ENCODE measurements around the gene SSTR5. TPM values are rescaled to one million over a fixed set of nuclear protein-coding genes. Genes with fewer than 3 reads are reported as not detected.

Gene SSTR5
- total RNA-seq, 1 experiment from 2014 or later = 0.21 TPM

DNA sequence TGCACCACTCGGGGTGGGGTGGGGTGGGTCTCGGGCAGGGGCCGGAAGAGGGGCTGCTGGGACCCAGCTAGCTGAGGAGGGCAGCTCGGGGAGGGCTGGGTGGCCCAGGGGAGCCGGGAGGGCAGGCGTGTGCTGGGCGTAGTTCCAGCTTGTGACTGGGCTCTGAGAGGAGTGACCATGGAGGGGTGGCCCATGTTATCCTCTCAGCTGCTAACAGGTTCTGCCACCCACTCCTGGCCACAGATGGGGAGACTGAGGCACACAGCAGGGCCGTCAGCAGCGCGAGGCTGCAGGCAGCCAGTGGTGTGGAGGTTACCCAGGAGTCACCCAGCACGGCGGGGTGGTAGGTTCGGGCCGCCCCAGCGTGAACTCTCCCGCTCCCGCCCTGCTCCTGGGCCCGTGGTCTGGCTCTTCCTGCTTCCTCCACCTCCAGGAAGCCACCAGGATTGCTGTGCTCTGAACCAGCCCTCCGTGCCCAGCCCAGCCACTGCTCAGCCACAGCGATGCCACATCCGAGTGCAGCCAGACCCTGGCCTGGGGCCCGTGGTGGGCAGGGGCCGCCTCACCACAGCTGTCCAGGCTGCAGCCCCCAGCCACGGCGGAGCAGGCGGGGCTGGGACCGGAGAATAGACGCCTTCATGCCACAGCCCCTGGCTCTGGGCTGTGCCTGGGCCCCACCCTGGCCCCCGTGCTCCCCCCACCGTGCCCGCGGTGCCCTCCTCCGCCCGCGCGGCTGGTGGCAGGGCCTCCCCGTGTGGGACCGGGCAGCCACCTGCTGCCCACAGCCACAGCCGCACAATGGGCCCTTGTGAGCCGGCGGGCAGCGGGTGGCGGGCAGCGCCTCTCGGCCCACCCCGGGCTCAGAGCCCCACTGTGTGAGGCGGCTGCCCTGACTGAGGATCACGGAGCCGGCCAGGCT lies 26.3 kb upstream of the SSTR5 start:
- DNase-seq = no peak
- Histone ChIP-seq H3K4me3 (ENCODE audit: insufficient read depth, low read depth, low read length) (no peak overlapping the region), H3K36me3 (replicated peaks; ENCODE audit: control insufficient read depth, insufficient read depth, low read length) (no peaks in the 10 kb centered on the region), H3K27me3 (ENCODE audit: control insufficient read depth, insufficient read depth, low read length) (no peaks in the 10 kb centered on the region)

DNA sequence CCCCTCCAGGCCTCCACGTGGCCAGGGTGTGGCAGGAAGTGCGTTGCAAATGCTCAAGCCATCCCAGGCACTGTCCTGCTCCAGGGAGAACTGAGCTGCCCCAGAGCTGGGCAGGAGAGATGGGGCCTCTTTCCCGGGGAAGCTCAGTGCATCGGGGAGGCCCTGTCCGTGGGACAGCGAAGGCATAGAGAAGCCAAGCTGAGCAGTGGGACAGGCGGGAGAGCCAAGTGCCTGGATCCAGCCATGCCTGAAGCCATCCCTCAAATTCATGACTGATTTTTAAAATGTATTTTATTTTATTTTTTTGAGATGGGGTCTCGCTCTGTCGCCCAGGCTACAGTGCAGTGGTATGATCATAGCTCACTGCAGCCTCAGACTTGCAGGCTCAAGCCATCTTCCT lies 25.4 kb upstream of the SSTR5 start:
- DNase-seq = no peak
- Histone ChIP-seq H3K27me3 (ENCODE audit: control insufficient read depth, insufficient read depth, low read length) (no peaks in the 10 kb centered on the region), H3K4me3 (ENCODE audit: insufficient read depth, low read depth, low read length) (no peak overlapping the region), H3K36me3 (replicated peaks; ENCODE audit: control insufficient read depth, insufficient read depth, low read length) (no peaks in the 10 kb centered on the region)

- H3K36me3 ChIP-seq (replicated peaks; ENCODE audit: control insufficient read depth, insufficient read depth, low read length) = no peaks in the 10 kb centered on the region
- no peak overlapping the region for H3K4me3 ChIP-seq (ENCODE audit: insufficient read depth, low read depth, low read length)
- DNase-seq = no peak
- no peaks in the 10 kb centered on the region for H3K27me3 ChIP-seq (ENCODE audit: control insufficient read depth, insufficient read depth, low read length)
Measured at GRCh38 chr16:1047801-1048200, 24.7 kb upstream of the SSTR5 start.

GRCh38 chr16:1048442-1049112 lies 24.0 kb upstream of the SSTR5 start:
- DNase-seq = peak; percentile 99
- no peaks in the 10 kb centered on the region for H3K36me3 ChIP-seq (replicated peaks; ENCODE audit: control insufficient read depth, insufficient read depth, low read length)
- no peak overlapping the region for H3K4me3 ChIP-seq (ENCODE audit: insufficient read depth, low read depth, low read length)
- H3K27me3 ChIP-seq (ENCODE audit: control insufficient read depth, insufficient read depth, low read length) = no peaks in the 10 kb centered on the region

DNA sequence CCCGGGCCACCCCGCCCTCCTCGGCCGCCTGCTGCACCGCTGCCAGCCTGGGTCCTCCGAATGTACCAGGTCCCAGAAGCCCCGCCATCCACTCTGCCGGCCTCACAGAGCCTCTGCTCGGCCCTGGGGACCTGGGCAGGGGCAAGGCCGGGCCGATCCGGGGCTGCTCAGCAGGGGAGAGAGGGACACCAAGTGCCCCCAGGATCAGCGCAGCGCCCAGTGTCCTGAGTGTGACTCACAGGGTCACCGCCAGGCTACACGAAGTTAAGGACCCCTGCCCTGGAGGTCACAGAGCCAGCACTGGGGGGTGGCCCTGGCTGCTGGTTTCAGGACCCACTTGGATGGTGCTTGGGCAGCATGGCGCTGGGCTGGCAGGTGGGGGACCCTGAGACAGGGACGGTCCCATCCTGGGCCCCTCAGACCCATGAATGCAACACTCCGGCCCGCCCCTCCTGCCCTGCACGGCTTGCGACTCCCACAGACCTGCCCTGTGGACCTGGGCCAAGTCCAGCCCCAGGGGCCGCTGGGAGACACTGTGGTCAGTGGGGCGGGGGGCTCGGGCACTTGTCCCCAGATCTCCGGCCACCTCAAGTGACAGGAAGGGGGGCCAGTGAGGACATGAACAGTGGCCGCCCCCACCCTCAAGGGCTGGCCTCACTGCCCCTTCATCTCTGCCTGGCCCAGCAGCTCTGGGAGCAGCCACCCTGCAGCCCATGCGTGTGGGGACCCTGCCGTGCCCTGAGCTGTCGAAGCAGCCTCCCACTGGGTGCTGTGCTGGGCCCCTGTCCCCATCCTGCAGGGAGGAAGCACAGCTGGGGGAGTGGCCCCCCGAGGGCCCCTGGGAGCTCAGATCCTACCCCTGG lies 23.2 kb upstream of the SSTR5 start:
- H3K4me3 ChIP-seq (ENCODE audit: insufficient read depth, low read depth, low read length) = no peak overlapping the region
- H3K27me3 ChIP-seq (ENCODE audit: control insufficient read depth, insufficient read depth, low read length) = no peaks in the 10 kb centered on the region
- H3K36me3 ChIP-seq (replicated peaks; ENCODE audit: control insufficient read depth, insufficient read depth, low read length) = no peaks in the 10 kb centered on the region
- no peak for DNase-seq

DNA sequence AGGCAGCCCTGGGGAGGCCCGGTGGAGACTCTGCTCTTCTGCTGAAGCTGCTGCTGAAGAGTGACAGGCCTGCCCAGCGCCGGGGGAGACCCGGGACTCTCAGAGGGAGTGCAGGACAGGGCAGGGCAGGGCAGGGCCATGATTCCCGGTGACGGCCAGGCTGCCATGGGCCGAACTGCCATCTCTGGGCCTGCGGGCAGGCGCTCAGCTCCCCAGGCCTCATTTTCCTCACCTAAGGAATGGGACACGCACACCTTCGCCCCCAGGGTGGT lies 22.6 kb upstream of the SSTR5 start:
- Histone ChIP-seq H3K4me3 (ENCODE audit: insufficient read depth, low read depth, low read length) (no peak overlapping the region), H3K27me3 (ENCODE audit: control insufficient read depth, insufficient read depth, low read length) (no peaks in the 10 kb centered on the region), H3K36me3 (replicated peaks; ENCODE audit: control insufficient read depth, insufficient read depth, low read length) (no peaks in the 10 kb centered on the region)
- no peak for DNase-seq

DNA sequence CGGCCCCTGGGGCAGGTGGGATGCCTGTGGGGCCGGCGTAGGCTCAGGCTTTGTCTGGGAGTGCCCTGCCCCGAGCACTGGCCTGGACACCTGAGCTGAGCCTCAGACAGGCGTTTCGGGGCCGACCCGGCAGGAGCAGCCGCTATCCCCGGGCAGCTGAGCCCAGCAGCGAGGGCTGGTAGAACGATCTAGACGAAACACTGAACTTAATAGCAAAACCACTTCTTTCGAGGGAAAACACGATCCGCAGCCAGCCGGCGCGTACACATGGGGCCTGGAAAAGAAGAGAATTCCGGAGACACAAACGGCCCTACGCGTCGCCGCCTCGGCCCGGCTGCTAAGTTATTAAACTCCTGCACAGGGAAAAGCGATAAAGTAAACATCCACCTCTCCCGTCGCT lies 22.0 kb upstream of the SSTR5 start:
- H3K4me3 ChIP-seq (ENCODE audit: insufficient read depth, low read depth, low read length) = no peak overlapping the region
- no peaks in the 10 kb centered on the region for H3K27me3 ChIP-seq (ENCODE audit: control insufficient read depth, insufficient read depth, low read length)
- no peak for DNase-seq
- H3K36me3 ChIP-seq (replicated peaks; ENCODE audit: control insufficient read depth, insufficient read depth, low read length) = no peaks in the 10 kb centered on the region

DNA sequence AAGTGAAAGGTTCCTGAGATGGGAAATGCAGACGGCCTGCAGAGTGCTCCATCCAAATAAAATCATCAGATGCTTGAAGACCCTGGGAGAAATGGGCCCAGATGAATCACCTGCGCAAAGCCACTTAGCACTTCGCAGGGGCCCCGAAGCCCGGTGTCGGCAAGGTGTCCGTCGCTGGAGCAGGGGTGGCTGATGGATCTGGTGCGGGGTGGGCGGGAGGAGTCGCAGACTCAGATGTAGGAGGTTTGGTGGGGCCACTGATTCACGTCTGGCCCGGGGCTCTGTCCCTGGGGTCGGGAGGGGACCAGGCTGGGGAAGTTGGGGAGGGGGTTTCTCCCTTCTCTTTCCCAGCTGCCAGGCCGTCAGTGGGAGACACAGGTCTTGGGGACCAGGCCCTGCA lies 21.6 kb upstream of the SSTR5 start:
- no peak overlapping the region for H3K4me3 ChIP-seq (ENCODE audit: insufficient read depth, low read depth, low read length)
- DNase-seq = no peak
- H3K36me3 ChIP-seq (replicated peaks; ENCODE audit: control insufficient read depth, insufficient read depth, low read length) = no peaks in the 10 kb centered on the region
- no peaks in the 10 kb centered on the region for H3K27me3 ChIP-seq (ENCODE audit: control insufficient read depth, insufficient read depth, low read length)

GRCh38 chr16:1051446-1051845 lies 21.1 kb upstream of the SSTR5 start:
- no peak overlapping the region for H3K4me3 ChIP-seq (ENCODE audit: insufficient read depth, low read depth, low read length)
- no peaks in the 10 kb centered on the region for H3K27me3 ChIP-seq (ENCODE audit: control insufficient read depth, insufficient read depth, low read length)
- H3K36me3 ChIP-seq (replicated peaks; ENCODE audit: control insufficient read depth, insufficient read depth, low read length) = no peaks in the 10 kb centered on the region
- DNase-seq = no peak

GRCh38 chr16:1052721-1053120 lies 19.8 kb upstream of the SSTR5 start:
- H3K4me3 ChIP-seq (ENCODE audit: insufficient read depth, low read depth, low read length) = no peak overlapping the region
- DNase-seq = no peak
- no peaks in the 10 kb centered on the region for H3K27me3 ChIP-seq (ENCODE audit: control insufficient read depth, insufficient read depth, low read length)
- H3K36me3 ChIP-seq (replicated peaks; ENCODE audit: control insufficient read depth, insufficient read depth, low read length) = no peaks in the 10 kb centered on the region

GRCh38 chr16:1053121-1053521 lies 19.4 kb upstream of the SSTR5 start:
- H3K36me3 ChIP-seq (replicated peaks; ENCODE audit: control insufficient read depth, insufficient read depth, low read length) = no peaks in the 10 kb centered on the region
- H3K27me3 ChIP-seq (ENCODE audit: control insufficient read depth, insufficient read depth, low read length) = no peaks in the 10 kb centered on the region
- H3K4me3 ChIP-seq (ENCODE audit: insufficient read depth, low read depth, low read length) = no peak overlapping the region
- DNase-seq = no peak

- Histone ChIP-seq H3K4me3 (ENCODE audit: insufficient read depth, low read depth, low read length) (no peak overlapping the region), H3K36me3 (replicated peaks; ENCODE audit: control insufficient read depth, insufficient read depth, low read length) (no peaks in the 10 kb centered on the region), H3K27me3 (ENCODE audit: control insufficient read depth, insufficient read depth, low read length) (no peaks in the 10 kb centered on the region)
- DNase-seq = no peak
Measured at GRCh38 chr16:1053700-1054368, 18.7 kb upstream of the SSTR5 start.

GRCh38 chr16:1054660-1055556 lies 17.6 kb upstream of the SSTR5 start:
- Histone ChIP-seq H3K27me3 (ENCODE audit: control insufficient read depth, insufficient read depth, low read length) (no peaks in the 10 kb centered on the region), H3K4me3 (ENCODE audit: insufficient read depth, low read depth, low read length) (no peak overlapping the region), H3K36me3 (replicated peaks; ENCODE audit: control insufficient read depth, insufficient read depth, low read length) (no peaks in the 10 kb centered on the region)
- DNase-seq = peak; percentile 98

- DNase-seq = no peak
- no peaks in the 10 kb centered on the region for H3K36me3 ChIP-seq (replicated peaks; ENCODE audit: control insufficient read depth, insufficient read depth, low read length)
- H3K27me3 ChIP-seq (ENCODE audit: control insufficient read depth, insufficient read depth, low read length) = no peaks in the 10 kb centered on the region
- no peak overlapping the region for H3K4me3 ChIP-seq (ENCODE audit: insufficient read depth, low read depth, low read length)
Measured at GRCh38 chr16:1055557-1055924, 17.0 kb upstream of the SSTR5 start.

All from H7 (cell line).